NT2/D1 (cell line): ENCODE measurements around the gene PPDPF.

Experiments used
- DNase-seq: peaks from one replicate; pipeline ENCODE4 v3.0.0-alpha.2; 2011; ENCODE audit warnings: low read depth, low spot score
- H3K27me3 ChIP-seq: 2 replicates; pipeline ENCODE4 v1.6.0; 2011; ENCODE audit warnings: mild to moderate bottlenecking; ENCODE audit not compliant: insufficient read length, insufficient read depth
- H3K36me3 ChIP-seq: 2 replicates; pipeline ENCODE4 v1.6.1; 2011; ENCODE audit warnings: mild to moderate bottlenecking, low read length, mixed read lengths; ENCODE audit not compliant: insufficient read depth, insufficient read length
- H3K4me1 ChIP-seq: 2 replicates; pipeline ENCODE4 v1.5.1; 2011; ENCODE audit not compliant: insufficient read depth, insufficient read length
- H3K4me3 ChIP-seq: 2 replicates; pipeline ENCODE4 v1.5.1; 2011; ENCODE audit warnings: low read depth; ENCODE audit not compliant: insufficient read length
- H3K9ac ChIP-seq: 2 replicates; pipeline ENCODE4 v1.6.0; 2011; ENCODE audit warnings: low read depth; ENCODE audit not compliant: insufficient read length
- H3K9me3 ChIP-seq: 2 replicates; pipeline ENCODE4 v1.5.1; 2011; ENCODE audit warnings: mild to moderate bottlenecking, low read length; ENCODE audit not compliant: insufficient read depth
- SUZ12 ChIP-seq: IDR thresholded peaks from 2 replicates; pipeline ENCODE4 v1.6.1; 2011; ENCODE audit not compliant: insufficient read length, insufficient read depth; ENCODE audit errors: extremely low read depth
- YY1 ChIP-seq: IDR thresholded peaks from 2 replicates; pipeline ENCODE4 v1.6.1; 2011; ENCODE audit not compliant: insufficient read length, insufficient read depth
- ZNF274 ChIP-seq: IDR thresholded peaks from 2 replicates; pipeline ENCODE4 v1.6.1; 2011; ENCODE audit warnings: mild to moderate bottlenecking, low read depth, low read length

Gene PPDPF

DNA sequence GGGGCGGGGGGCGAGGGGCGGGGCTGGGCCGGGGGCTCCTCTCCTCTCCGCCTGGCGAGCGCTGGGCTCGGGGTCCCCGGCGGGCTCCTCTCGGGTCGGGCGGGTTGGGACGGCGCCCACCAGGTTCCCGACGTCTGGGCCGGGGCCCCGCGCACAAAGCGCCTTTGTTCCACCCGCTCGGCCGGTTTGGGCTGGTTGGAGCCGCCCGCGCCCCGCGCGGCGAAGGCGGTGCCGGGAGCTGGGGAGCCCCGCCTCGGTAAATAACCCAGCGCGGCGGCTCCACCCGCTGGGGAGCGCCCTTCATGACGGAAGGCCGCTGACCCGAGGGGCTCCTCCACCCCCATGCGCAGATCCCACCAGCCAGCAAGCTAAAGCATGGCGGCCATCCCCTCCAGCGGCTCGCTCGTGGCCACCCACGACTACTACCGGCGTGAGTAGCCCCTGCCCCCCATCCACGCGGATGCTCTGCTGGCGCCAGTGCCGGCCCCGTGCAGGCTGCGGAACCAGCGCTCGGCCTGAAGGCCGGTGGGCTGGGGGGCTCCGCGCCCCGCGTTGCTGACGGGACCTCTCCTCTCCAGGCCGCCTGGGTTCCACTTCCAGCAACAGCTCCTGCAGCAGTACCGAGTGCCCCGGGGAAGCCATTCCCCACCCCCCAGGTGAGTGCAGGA lies 503 bp downstream of the PPDPF start:
- Histone ChIP-seq H3K27me3 (peaks cover 3% of the 10 kb centered on the region), H3K4me1 (peaks cover 29% of the 10 kb centered on the region), H3K36me3 (peaks cover 35% of the 10 kb centered on the region), H3K9me3 (peaks cover 18% of the 10 kb centered on the region; the same call in 1 of the 2 replicates), H3K4me3 (peak overlapping the region; percentile 98), H3K9ac (peak overlapping the region; percentile 100)
- no peak for TF ChIP-seq YY1
- TF ChIP-seq SUZ12, result no peak
- no peak for TF ChIP-seq ZNF274
- no peak for DNase-seq

DNA sequence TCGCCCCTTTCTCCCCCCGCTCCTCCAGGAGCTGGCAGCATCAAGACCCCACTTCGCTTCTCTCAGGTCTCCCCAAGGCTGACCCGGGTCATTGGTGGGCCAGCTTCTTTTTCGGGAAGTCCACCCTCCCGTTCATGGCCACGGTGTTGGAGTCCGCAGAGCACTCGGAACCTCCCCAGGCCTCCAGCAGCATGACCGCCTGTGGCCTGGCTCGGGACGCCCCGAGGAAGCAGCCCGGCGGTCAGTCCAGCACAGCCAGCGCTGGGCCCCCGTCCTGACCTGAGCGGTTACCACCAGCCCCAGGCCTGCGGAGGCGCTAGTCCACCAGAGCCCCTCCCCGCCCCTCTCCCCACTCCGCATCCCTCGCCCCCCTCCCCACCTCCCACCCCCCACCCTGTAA lies 1.0 kb downstream of the PPDPF start:
- no peak for TF ChIP-seq ZNF274
- no peak for TF ChIP-seq SUZ12
- no peak for TF ChIP-seq YY1
- peaks cover 35% of the 10 kb centered on the region for H3K36me3 ChIP-seq
- no peak for DNase-seq
- peaks cover 3% of the 10 kb centered on the region for H3K27me3 ChIP-seq
- peaks cover 18% of the 10 kb centered on the region; the same call in 1 of the 2 replicates for H3K9me3 ChIP-seq
- H3K4me3 ChIP-seq, result peak overlapping the region; percentile 98
- H3K9ac ChIP-seq, result peak overlapping the region; percentile 100
- H3K4me1 ChIP-seq, result peaks cover 29% of the 10 kb centered on the region

DNA sequence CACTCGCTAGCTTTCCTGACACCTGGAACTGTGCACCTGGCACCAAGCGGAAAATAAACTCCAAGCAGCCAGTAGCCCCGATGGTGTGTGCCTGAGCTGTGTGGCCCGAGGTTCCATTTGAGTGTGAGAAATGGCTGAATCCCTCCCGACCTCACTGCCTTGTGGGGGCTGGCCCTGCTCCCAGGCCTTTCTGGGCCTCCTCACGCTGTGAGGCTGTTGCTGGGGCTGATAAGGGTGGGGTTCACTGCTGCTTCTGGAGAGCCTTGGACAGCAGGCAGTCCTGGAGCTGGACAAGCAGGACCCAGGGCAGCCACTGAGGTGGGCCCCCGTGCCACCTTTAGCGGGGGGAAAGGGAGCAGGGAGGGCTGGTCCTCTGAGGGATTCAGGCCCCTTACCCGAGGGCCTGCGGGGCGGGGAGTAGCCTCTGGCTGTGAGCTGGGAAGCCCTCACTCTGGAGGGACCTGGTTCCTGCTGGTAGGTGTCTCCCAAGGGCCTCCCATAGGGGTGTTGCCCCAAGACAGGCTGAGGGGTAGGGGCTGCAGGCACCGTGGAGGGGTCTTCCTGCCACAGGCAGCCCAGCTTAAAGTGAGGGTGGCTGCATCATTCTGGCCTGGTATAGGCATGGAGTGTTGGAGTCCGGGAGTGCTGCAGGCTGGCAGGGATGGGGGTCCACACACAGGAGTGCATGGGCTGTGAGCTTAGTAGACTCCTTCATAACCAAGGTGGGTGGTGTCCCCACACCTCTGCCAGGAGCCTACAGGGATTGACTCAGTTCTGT lies 1.7 kb downstream of the PPDPF start:
- H3K36me3 ChIP-seq, result peaks cover 34% of the 10 kb centered on the region
- peak overlapping the region; percentile 19 for H3K4me3 ChIP-seq
- peak overlapping the region; percentile 65 for H3K9ac ChIP-seq

DNA sequence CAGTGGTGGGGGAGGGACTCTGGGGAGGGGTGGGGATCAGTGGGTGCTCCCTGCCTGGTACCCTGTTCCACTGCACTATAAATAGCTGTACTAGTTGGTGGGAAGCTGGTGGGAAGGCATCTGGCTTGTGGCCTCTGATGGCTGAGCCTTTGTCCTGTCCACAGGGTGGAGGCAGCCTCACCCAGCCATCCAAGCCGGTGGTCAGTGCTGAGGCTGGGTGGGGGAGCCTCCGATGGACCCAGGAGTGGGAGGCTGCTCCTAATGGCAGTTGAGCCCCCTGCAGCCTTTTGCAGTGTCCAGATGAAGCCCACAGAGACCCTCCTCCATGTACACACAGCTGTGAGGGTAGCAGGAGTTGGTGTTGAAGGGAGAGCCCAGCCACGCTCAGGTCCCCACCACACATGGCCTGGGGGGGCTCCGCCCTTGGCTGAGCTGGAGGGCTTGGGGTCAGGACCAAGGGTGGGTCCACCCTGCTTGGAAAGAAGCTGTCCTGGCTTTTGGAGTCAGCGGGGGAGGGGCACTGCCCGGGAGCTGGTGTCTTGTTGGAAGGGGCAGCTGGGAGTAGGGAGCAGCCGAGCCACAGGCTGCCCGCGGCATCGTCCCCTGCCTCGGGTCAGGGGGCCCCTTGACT lies 2.5 kb downstream of the PPDPF start:
- no peak for DNase-seq
- TF ChIP-seq ZNF274 (no peak), YY1 (no peak), SUZ12 (no peak)
- peaks cover 18% of the 10 kb centered on the region; the same call in 1 of the 2 replicates for H3K9me3 ChIP-seq
- peaks cover 28% of the 10 kb centered on the region for H3K4me1 ChIP-seq
- no peak overlapping the region for H3K4me3 ChIP-seq
- peak overlapping the region; percentile 13 for H3K9ac ChIP-seq
- H3K27me3 ChIP-seq, result peaks cover 3% of the 10 kb centered on the region
- H3K36me3 ChIP-seq, result peaks cover 29% of the 10 kb centered on the region

More for the DNA sequence above, 1.7 kb downstream of the PPDPF start:
- Histone ChIP-seq H3K9me3 (peaks cover 18% of the 10 kb centered on the region; the same call in 1 of the 2 replicates), H3K27me3 (peaks cover 3% of the 10 kb centered on the region), H3K4me1 (peaks cover 29% of the 10 kb centered on the region)
- DNase-seq, result no peak
- TF ChIP-seq SUZ12 (no peak), YY1 (no peak), ZNF274 (no peak)

- Histone ChIP-seq H3K9ac (no peak overlapping the region), H3K4me1 (peaks cover 20% of the 10 kb centered on the region), H3K9me3 (peaks cover 18% of the 10 kb centered on the region; the same call in 1 of the 2 replicates), H3K27me3 (no peaks in the 10 kb centered on the region), H3K4me3 (no peak overlapping the region), H3K36me3 (peaks cover 29% of the 10 kb centered on the region)
- DNase-seq, result no peak
- TF ChIP-seq ZNF274 (no peak), YY1 (no peak), SUZ12 (no peak)
Observed at GRCh38 chr20:63525185-63525584, 4.6 kb downstream of the PPDPF start.

DNA sequence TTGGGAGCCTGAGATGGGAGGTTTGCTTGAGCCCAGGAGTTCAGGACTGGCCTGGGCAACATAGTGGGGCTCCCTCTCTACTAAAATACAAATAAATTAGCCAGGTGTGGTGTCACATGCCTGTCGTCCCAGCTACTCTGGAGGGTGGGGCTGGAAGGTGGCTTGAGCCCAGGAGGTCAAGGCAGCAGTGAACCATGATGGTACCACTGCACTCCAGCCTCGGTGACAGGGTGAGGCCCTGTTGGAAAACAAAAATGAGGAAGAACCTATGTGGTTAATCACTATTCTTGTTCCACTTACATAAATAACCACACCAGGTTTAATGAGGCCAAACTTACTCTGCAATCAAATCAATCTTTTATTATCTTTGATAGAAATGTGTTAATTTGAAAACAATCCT lies 5.4 kb downstream of the PPDPF start:
- no peak overlapping the region for H3K9ac ChIP-seq
- peaks cover 29% of the 10 kb centered on the region for H3K36me3 ChIP-seq
- TF ChIP-seq ZNF274 (no peak), SUZ12 (no peak), YY1 (no peak)
- H3K4me1 ChIP-seq, result peaks cover 28% of the 10 kb centered on the region
- peaks cover 18% of the 10 kb centered on the region; the same call in 1 of the 2 replicates for H3K9me3 ChIP-seq
- no peaks in the 10 kb centered on the region for H3K27me3 ChIP-seq
- H3K4me3 ChIP-seq, result no peak overlapping the region
- no peak for DNase-seq
